ENCODE data around the gene CD200.

DNA sequence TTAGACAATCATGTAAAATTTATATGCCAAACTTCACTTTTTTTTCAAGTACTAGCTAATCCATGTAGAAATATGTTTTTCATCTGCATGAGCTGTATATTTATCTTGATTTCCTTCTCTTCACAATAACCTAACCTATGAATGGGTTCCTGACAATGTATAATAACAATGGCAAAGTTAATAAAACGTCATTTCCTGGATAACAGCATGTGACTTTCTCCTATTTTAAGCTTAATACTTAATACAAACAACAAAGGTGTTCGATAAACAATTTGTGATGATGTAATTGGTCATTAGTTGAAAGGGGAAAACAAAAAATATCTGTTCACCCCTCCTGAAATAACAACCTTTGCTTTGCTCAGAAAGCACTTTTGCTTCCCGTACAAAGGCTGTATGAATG, 20.4 kb downstream of the CD200 start:
- TF ChIP-seq, protein P1, sequence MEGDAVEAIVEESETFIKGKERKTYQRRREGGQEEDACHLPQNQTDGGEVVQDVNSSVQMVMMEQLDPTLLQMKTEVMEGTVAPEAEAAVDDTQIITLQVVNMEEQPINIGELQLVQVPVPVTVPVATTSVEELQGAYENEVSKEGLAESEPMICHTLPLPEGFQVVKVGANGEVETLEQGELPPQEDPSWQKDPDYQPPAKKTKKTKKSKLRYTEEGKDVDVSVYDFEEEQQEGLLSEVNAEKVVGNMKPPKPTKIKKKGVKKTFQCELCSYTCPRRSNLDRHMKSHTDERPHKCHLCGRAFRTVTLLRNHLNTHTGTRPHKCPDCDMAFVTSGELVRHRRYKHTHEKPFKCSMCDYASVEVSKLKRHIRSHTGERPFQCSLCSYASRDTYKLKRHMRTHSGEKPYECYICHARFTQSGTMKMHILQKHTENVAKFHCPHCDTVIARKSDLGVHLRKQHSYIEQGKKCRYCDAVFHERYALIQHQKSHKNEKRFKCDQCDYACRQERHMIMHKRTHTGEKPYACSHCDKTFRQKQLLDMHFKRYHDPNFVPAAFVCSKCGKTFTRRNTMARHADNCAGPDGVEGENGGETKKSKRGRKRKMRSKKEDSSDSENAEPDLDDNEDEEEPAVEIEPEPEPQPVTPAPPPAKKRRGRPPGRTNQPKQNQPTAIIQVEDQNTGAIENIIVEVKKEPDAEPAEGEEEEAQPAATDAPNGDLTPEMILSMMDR (IDR thresholded peaks at IDR 0.05): no peak
- TF ChIP-seq TCF7L2 (IDR thresholded peaks at IDR 0.05; ENCODE audit: low read depth, low read length): no peak
- TF ChIP-seq POLR2AphosphoS5 (IDR thresholded peaks at IDR 0.05; ENCODE audit: low read depth, low read length): no peak
- no peak for TF ChIP-seq REST (IDR thresholded peaks at IDR 0.05; ENCODE audit: insufficient read depth in 1 of 2, low read depth in 2 of 2, low read length in 1 of 2)
